ENCODE data around the gene PDE4B.
A peak's percentile ranks its signal among the peaks of the same experiment; 100 is the strongest.

The PDE4B gene

DNA sequence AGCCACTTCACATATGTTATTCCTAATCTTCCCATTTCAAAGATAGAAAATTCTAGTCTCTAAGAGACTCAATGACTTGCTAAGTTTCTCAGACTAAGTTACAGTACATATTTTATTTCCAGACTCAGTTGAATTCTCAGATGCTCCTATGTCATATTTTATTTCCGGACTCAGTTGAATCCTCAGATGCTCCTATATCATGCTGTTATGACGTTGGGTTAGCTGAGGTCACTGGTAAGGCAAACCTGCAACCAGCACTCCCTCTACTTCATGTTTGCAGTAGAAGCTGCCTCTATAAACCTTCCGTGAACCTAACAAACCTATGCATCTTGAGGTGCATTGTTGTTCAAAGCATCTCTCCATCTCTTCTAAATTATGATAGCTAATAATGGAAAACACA, 554.2 kb downstream of the PDE4B start:
- H3K36me3 Mint-ChIP-seq (ENCODE audit: low read depth), result peaks cover 36% of the 10 kb centered on the region
- H3K9me3 Mint-ChIP-seq, result peaks cover under 1% of the 10 kb centered on the region
- no peaks in the 10 kb centered on the region for H3K27me3 Mint-ChIP-seq
- H3K27ac Mint-ChIP-seq, result peak overlapping the region; percentile 88
- H3K4me3 Mint-ChIP-seq, result peak overlapping the region; percentile 55
- peaks cover 97% of the 10 kb centered on the region for H3K4me1 Mint-ChIP-seq (ENCODE audit: low read depth)

DNA sequence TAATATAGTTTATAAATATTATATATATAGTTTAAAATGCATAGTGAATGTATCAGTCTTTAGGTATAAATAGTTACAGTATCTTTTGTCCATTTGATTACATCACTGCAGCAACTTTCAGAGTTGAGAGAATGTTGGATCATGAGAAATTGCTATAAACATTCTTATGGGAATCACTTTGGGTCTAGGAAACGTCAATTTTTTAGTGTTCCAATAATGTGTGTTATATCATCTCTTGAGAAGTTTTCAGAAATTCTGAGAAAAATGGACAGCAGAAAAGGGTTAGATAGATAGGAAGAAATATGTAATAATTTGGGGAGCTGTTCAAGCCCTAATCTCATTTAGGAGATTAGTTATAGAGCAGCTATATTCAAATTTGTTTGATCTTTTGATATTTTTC, 556.1 kb downstream of the PDE4B start:
- Mint-ChIP-seq H3K4me3 (peak overlapping the region; percentile 81), H3K27ac (peak overlapping the region; percentile 90), H3K4me1 (ENCODE audit: low read depth) (peaks cover 100% of the 10 kb centered on the region), H3K9me3 (peaks cover 5% of the 10 kb centered on the region), H3K27me3 (no peaks in the 10 kb centered on the region), H3K36me3 (ENCODE audit: low read depth) (peaks cover 44% of the 10 kb centered on the region)

GRCh38 chr1:66349242-66349641, 556.5 kb downstream of the PDE4B start:
- peak overlapping the region; percentile 90 for H3K27ac Mint-ChIP-seq
- H3K9me3 Mint-ChIP-seq, result peaks cover 5% of the 10 kb centered on the region
- H3K4me3 Mint-ChIP-seq, result peak overlapping the region; percentile 81
- H3K36me3 Mint-ChIP-seq (ENCODE audit: low read depth), result peaks cover 41% of the 10 kb centered on the region
- peaks cover 100% of the 10 kb centered on the region for H3K4me1 Mint-ChIP-seq (ENCODE audit: low read depth)
- H3K27me3 Mint-ChIP-seq, result no peaks in the 10 kb centered on the region

DNA sequence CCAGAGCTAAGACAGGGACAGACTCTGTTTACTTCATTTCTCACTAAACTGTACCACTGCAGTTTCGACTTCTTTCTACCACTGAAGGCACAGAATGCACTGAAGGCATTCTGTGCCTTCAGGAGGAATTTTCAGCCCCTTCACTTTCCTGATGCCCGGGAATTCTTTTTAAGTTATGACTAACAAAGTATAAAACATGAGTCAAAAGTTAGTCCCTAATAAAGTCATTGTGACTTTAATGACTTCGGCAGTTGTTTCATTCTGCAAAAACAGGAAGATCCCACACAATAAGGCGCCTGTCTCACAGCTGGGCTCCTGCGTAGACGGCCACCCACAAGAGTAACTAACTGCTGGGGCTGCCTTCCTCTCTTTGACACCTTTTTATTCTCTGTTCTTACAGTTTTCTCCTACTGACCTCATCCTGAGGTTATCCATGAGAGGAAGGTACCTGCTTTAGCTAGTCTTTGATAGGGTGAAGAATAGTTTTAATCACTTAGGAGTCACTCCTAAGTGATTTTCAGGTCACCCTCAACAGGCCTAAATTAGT, 557.4 kb downstream of the PDE4B start:
- H3K4me3 Mint-ChIP-seq, result peak overlapping the region; percentile 81
- peaks cover 5% of the 10 kb centered on the region for H3K9me3 Mint-ChIP-seq
- H3K27ac Mint-ChIP-seq, result peak overlapping the region; percentile 90
- H3K4me1 Mint-ChIP-seq (ENCODE audit: low read depth), result peaks cover 98% of the 10 kb centered on the region
- H3K36me3 Mint-ChIP-seq (ENCODE audit: low read depth), result peaks cover 39% of the 10 kb centered on the region
- H3K27me3 Mint-ChIP-seq, result no peaks in the 10 kb centered on the region

GRCh38 chr1:66351478-66351877, 558.8 kb downstream of the PDE4B start:
- H3K4me3 Mint-ChIP-seq, result peak overlapping the region; percentile 81
- peaks cover 45% of the 10 kb centered on the region for H3K36me3 Mint-ChIP-seq (ENCODE audit: low read depth)
- H3K27me3 Mint-ChIP-seq, result no peaks in the 10 kb centered on the region
- H3K9me3 Mint-ChIP-seq, result peaks cover 5% of the 10 kb centered on the region
- H3K27ac Mint-ChIP-seq, result peak overlapping the region; percentile 91
- peaks cover 98% of the 10 kb centered on the region for H3K4me1 Mint-ChIP-seq (ENCODE audit: low read depth)

DNA sequence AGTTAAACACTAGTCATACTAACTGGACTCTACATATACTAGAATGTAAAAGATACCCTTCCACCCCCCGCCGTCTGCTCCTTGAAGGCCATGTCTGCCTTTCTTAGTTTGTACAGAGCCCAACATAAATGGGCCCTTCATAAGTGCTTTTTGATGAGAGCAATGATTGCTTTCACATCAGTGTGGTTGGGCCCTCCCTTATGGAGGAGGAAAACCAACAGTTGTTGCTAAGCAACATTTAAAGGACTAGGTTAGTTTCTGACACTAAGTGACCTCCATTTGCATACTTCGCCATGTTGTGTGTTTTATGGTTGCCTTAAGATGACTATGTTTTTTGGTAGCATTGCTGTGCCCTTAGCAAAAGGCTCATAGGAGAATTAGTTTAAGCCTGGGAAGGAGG, 559.2 kb downstream of the PDE4B start:
- Mint-ChIP-seq H3K9me3 (peaks cover 5% of the 10 kb centered on the region), H3K27me3 (no peaks in the 10 kb centered on the region), H3K36me3 (ENCODE audit: low read depth) (peaks cover 42% of the 10 kb centered on the region), H3K4me1 (ENCODE audit: low read depth) (peaks cover 98% of the 10 kb centered on the region), H3K4me3 (peak overlapping the region; percentile 81), H3K27ac (peak overlapping the region; percentile 91)

GRCh38 chr1:66352792-66353191, 560.1 kb downstream of the PDE4B start:
- H3K4me1 Mint-ChIP-seq (ENCODE audit: low read depth), result peaks cover 98% of the 10 kb centered on the region
- H3K4me3 Mint-ChIP-seq, result peak overlapping the region; percentile 81
- H3K27ac Mint-ChIP-seq, result peak overlapping the region; percentile 91
- H3K9me3 Mint-ChIP-seq, result peaks cover 5% of the 10 kb centered on the region
- no peaks in the 10 kb centered on the region for H3K27me3 Mint-ChIP-seq
- H3K36me3 Mint-ChIP-seq (ENCODE audit: low read depth), result peaks cover 46% of the 10 kb centered on the region

DNA sequence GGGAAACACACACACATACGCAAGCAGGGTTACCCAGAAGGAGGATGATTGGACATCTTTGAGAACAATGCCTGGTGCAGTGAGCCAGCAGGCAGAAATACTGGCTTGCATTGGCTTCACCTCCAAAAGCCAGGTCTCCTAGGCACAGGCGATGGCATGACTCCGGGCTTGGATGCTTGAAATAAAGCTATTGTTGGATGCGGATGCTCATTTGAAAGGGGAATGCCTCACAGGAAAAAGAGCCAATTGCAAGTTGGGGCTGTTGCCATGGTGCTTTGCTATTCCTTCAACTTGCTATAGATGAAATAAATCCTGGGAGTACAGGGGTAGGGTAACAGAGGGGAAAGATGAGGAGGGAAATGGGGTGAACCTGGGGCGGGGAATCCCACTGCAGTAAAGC, 560.6 kb downstream of the PDE4B start:
- Mint-ChIP-seq H3K27ac (peak overlapping the region; percentile 91), H3K27me3 (no peaks in the 10 kb centered on the region), H3K36me3 (ENCODE audit: low read depth) (peaks cover 51% of the 10 kb centered on the region), H3K4me3 (peak overlapping the region; percentile 10), H3K4me1 (ENCODE audit: low read depth) (peaks cover 98% of the 10 kb centered on the region), H3K9me3 (peaks cover 5% of the 10 kb centered on the region)

- H3K27ac Mint-ChIP-seq, result no peak overlapping the region
These were observed 561.9 kb downstream of the PDE4B start for GRCh38 chr1:66354311-66355201.

GRCh38 chr1:66355756-66356155, 563.1 kb downstream of the PDE4B start:
- H3K27me3 Mint-ChIP-seq, result no peaks in the 10 kb centered on the region
- peaks cover 5% of the 10 kb centered on the region for H3K9me3 Mint-ChIP-seq
- H3K27ac Mint-ChIP-seq, result peak overlapping the region; percentile 36
- H3K4me3 Mint-ChIP-seq, result no peak overlapping the region
- peaks cover 95% of the 10 kb centered on the region for H3K4me1 Mint-ChIP-seq (ENCODE audit: low read depth)
- peaks cover 67% of the 10 kb centered on the region for H3K36me3 Mint-ChIP-seq (ENCODE audit: low read depth)

More at GRCh38 chr1:66354311-66355201, 561.9 kb downstream of the PDE4B start:
- H3K27me3 Mint-ChIP-seq, result no peaks in the 10 kb centered on the region
- peaks cover 61% of the 10 kb centered on the region for H3K36me3 Mint-ChIP-seq (ENCODE audit: low read depth)
- H3K4me3 Mint-ChIP-seq, result no peak overlapping the region
- peaks cover 5% of the 10 kb centered on the region for H3K9me3 Mint-ChIP-seq
- H3K4me1 Mint-ChIP-seq (ENCODE audit: low read depth), result peaks cover 96% of the 10 kb centered on the region

GRCh38 chr1:66356605-66357004, 563.9 kb downstream of the PDE4B start:
- Mint-ChIP-seq H3K4me3 (no peak overlapping the region), H3K36me3 (ENCODE audit: low read depth) (peaks cover 72% of the 10 kb centered on the region), H3K9me3 (peaks cover 5% of the 10 kb centered on the region), H3K27ac (no peak overlapping the region), H3K4me1 (ENCODE audit: low read depth) (peaks cover 87% of the 10 kb centered on the region), H3K27me3 (no peaks in the 10 kb centered on the region)

- Mint-ChIP-seq H3K27me3 (no peaks in the 10 kb centered on the region), H3K36me3 (ENCODE audit: low read depth) (peaks cover 72% of the 10 kb centered on the region), H3K4me1 (ENCODE audit: low read depth) (peaks cover 87% of the 10 kb centered on the region), H3K4me3 (peak overlapping the region; percentile 4), H3K27ac (peak overlapping the region; percentile 39), H3K9me3 (peaks cover 3% of the 10 kb centered on the region)
These were observed 564.3 kb downstream of the PDE4B start for GRCh38 chr1:66357021-66357420.

DNA sequence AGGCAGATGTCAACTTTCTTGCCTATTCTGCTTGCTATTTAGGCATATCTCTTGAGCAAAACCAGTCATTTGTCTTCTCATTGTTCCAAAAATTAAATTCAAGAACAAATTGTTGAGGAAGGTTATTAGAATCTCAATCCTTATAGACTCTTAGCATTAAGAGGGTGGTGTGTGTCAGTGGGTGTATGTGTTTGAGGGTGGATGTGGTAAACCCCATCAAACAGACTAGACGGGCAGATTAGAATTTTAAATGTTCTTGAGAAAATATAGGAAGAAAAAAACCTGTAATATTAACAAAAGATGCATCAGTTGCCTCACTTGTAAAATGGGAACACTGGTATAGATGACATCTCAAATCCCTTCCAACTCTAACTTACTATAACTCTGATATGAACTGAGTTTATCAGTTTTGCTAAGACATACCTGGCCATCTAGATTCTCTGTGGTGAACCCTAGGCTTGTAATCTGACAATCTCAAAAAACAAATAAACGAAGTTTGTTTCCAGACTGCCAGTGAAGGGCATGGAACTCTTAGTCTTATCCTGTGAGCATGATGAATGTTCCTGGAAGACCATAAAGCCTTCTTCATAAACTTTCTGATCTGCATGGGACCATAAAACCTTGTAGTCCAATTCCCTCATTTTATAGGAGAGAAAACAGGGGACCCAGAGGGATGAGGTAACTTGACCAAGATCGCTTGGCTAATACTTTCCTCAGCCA, 564.9 kb downstream of the PDE4B start:
- Mint-ChIP-seq H3K4me1 (ENCODE audit: low read depth) (peaks cover 87% of the 10 kb centered on the region), H3K9me3 (no peaks in the 10 kb centered on the region), H3K27me3 (no peaks in the 10 kb centered on the region), H3K27ac (peak overlapping the region; percentile 47), H3K4me3 (peak overlapping the region; percentile 4), H3K36me3 (ENCODE audit: low read depth) (peaks cover 72% of the 10 kb centered on the region)

DNA sequence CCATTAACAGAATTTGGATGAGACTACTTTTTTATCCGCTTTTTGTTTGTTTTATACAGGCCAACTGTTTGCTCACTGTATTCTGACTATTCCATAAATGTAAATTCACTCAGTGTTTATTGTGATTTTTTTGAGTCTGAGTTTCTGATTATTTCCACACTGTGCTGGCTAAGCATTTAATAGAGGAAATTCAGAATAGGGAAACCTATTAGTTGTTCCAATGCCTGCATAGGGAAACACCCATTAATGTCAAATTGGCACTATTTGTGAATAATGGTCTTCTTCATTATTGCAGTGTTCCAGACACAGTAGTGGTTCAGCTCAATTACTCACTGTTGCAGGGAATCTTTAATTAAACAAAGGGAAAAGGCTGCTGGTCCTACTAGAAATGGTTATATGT, 566.6 kb downstream of the PDE4B start:
- peaks cover 81% of the 10 kb centered on the region for H3K4me1 Mint-ChIP-seq (ENCODE audit: low read depth)
- no peak overlapping the region for H3K4me3 Mint-ChIP-seq
- no peaks in the 10 kb centered on the region for H3K27me3 Mint-ChIP-seq
- H3K36me3 Mint-ChIP-seq (ENCODE audit: low read depth), result peaks cover 77% of the 10 kb centered on the region
- H3K9me3 Mint-ChIP-seq, result no peaks in the 10 kb centered on the region
- peak overlapping the region; percentile 69 for H3K27ac Mint-ChIP-seq

- no peak overlapping the region for H3K4me3 Mint-ChIP-seq
These were observed 567.1 kb downstream of the PDE4B start for GRCh38 chr1:66359815-66360214.

More at GRCh38 chr1:66359815-66360214, 567.1 kb downstream of the PDE4B start:
- no peaks in the 10 kb centered on the region for H3K9me3 Mint-ChIP-seq
- H3K27ac Mint-ChIP-seq, result no peak overlapping the region
- H3K4me1 Mint-ChIP-seq (ENCODE audit: low read depth), result peaks cover 81% of the 10 kb centered on the region
- peaks cover 77% of the 10 kb centered on the region for H3K36me3 Mint-ChIP-seq (ENCODE audit: low read depth)
- no peaks in the 10 kb centered on the region for H3K27me3 Mint-ChIP-seq

All from stimulated activated naive CD8-positive, alpha-beta T cell treated with anti-CD3 and anti-CD28 coated beads, Interleukin-15, Interleukin-2, amounts not matched to agents 100 ng/mL and 50 ng/mL, for 24 hours (primary cell).